ENCODE results near the gene DAGLA. TPM values are rescaled to one million over a fixed set of nuclear protein-coding genes. Genes with fewer than 3 reads are reported as not detected.

The DAGLA gene
- total RNA-seq, 2 experiments from 2014 or later = 0.05 TPM; not detected in 1

GRCh38 chr11:61686066-61686465, 5.9 kb downstream of the DAGLA start:
- ChIA-PET POLR2A (interaction anchor here (1.1 kb wide), 1 partner anchor 69 kb away, joined by 3 read pairs; no protein-coding TSS in a partner anchor), CTCF (interaction anchor here (1.1 kb wide), 1 partner anchor 44 kb away, joined by 3 read pairs; no protein-coding TSS in a partner anchor)
- ATAC-seq (no peak), DNase-seq (no peak)
- intact Hi-C loops (cut with micrococcal nuclease) = no loop called here
- no peak overlapping the region for H3K27ac Mint-ChIP-seq
- no peak for TF ChIP-seq CTCF (IDR thresholded peaks at IDR 0.05)
- no peaks in the 10 kb centered on the region for H3K9me3 Mint-ChIP-seq
- H3K4me3 Mint-ChIP-seq = no peak overlapping the region
- H3K36me3 Mint-ChIP-seq (ENCODE audit: low read depth) = no peaks in the 10 kb centered on the region
- no peaks in the 10 kb centered on the region for H3K4me1 Mint-ChIP-seq (ENCODE audit: low read depth)
- H3K27me3 Mint-ChIP-seq = peaks cover 26% of the 10 kb centered on the region

- ChIA-PET POLR2A (interaction anchor here (1.1 kb wide), 1 partner anchor 69 kb away, joined by 3 read pairs; no protein-coding TSS in a partner anchor), CTCF (no interaction called here)
- Mint-ChIP-seq H3K4me1 (ENCODE audit: low read depth) (no peaks in the 10 kb centered on the region), H3K27ac (no peak overlapping the region), H3K4me3 (no peak overlapping the region), H3K36me3 (ENCODE audit: low read depth) (no peaks in the 10 kb centered on the region), H3K27me3 (peaks cover 24% of the 10 kb centered on the region), H3K9me3 (no peaks in the 10 kb centered on the region)
- DNase-seq = no peak
- intact Hi-C loops (cut with micrococcal nuclease) = no loop called here
- ATAC-seq = no peak
- no peak for TF ChIP-seq CTCF (IDR thresholded peaks at IDR 0.05)
Measured at GRCh38 chr11:61686469-61686868, 6.3 kb downstream of the DAGLA start.

DNA sequence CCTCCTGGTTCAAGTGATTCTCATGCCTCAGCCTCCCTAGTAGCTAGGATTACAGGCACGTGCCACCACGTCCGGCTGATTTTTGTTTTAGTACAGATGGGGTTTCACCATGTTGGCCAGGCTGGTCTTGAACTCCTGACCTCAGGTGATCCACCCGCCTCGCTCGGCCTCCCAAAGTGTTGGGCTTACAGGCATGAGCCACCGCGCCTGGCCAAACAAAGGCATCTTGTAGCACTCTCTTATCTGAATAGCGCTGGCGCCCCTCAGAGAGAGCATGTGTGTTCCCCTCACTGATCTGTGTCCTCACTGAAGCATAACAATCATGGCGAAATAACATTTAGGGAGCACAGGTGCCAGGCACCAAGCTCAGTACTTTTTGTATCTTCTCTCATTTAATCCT, 7.2 kb downstream of the DAGLA start:
- H3K36me3 Mint-ChIP-seq (ENCODE audit: low read depth) = no peaks in the 10 kb centered on the region
- TF ChIP-seq CTCF (IDR thresholded peaks at IDR 0.05) = no peak
- CTCF ChIA-PET = no interaction called here
- H3K9me3 Mint-ChIP-seq = no peaks in the 10 kb centered on the region
- ATAC-seq = no peak
- DNase-seq = no peak
- H3K27ac Mint-ChIP-seq = no peak overlapping the region
- POLR2A ChIA-PET = interaction anchor here (1.1 kb wide), 1 partner anchor 68 kb away, joined by 3 read pairs; no protein-coding TSS in a partner anchor
- H3K4me3 Mint-ChIP-seq = no peak overlapping the region
- H3K4me1 Mint-ChIP-seq (ENCODE audit: low read depth) = no peaks in the 10 kb centered on the region
- intact Hi-C loops (cut with micrococcal nuclease) = no loop called here
- peaks cover 18% of the 10 kb centered on the region for H3K27me3 Mint-ChIP-seq

DNA sequence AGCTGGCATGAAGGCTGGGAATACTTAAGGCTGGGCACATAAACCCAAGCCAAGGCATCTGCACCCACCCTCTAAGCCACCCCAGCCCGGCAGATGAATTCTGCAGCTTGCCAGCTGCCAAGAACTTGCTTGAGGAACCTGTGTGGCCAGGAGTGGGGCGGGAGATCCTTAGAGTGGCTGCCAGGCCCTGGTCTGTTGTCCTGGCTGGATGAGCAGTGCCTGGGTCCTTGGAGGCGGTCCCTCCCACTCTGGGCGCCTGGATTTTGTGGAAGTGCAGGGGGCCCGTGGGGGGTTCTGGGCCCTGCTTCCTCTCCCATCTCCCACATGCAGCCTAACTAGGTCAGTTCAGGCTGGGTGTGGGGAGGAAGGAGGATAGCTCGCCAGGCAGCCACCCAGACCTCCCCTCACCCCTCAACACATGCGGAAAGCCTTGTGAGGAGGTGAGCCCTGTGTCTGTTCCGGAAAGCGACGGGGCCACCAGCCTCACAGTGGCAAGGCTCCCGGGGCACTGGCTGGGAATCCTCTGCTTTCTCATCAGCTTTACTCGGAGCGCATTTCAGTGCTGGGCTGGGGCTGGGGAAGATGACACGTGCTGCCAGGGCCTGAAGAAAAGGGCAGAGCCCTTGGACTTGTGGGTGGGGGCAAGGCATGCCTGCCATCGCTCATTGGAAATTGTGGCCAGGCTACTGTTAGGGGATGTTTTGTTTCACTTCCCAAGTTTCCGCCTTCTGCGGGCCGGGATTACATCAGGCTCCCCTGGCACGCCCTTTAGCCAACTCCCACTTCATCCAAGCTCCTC, 8.4 kb downstream of the DAGLA start:
- H3K27me3 Mint-ChIP-seq = peaks cover 18% of the 10 kb centered on the region
- intact Hi-C loops (cut with micrococcal nuclease) = no loop called here
- H3K27ac Mint-ChIP-seq = no peak overlapping the region
- ChIA-PET POLR2A (no interaction called here), CTCF (interaction anchor here (1.7 kb wide), 1 partner anchor 45 kb away, joined by 5 read pairs; no protein-coding TSS in a partner anchor)
- no peak for DNase-seq
- no peaks in the 10 kb centered on the region for H3K36me3 Mint-ChIP-seq (ENCODE audit: low read depth)
- no peak for ATAC-seq
- H3K4me3 Mint-ChIP-seq = no peak overlapping the region
- TF ChIP-seq CTCF (IDR thresholded peaks at IDR 0.05) = no peak
- no peaks in the 10 kb centered on the region for H3K4me1 Mint-ChIP-seq (ENCODE audit: low read depth)
- H3K9me3 Mint-ChIP-seq = no peaks in the 10 kb centered on the region

GRCh38 chr11:61689164-61689496, 8.9 kb downstream of the DAGLA start:
- no peak for ATAC-seq
- TF ChIP-seq CTCF (IDR thresholded peaks at IDR 0.05) = no peak
- H3K9me3 Mint-ChIP-seq = no peaks in the 10 kb centered on the region
- H3K27me3 Mint-ChIP-seq = peaks cover 18% of the 10 kb centered on the region
- H3K4me3 Mint-ChIP-seq = no peak overlapping the region
- no peaks in the 10 kb centered on the region for H3K36me3 Mint-ChIP-seq (ENCODE audit: low read depth)
- ChIA-PET POLR2A (no interaction called here), CTCF (interaction anchor here (1.7 kb wide), 1 partner anchor 44 kb away, joined by 5 read pairs; no protein-coding TSS in a partner anchor)
- no peaks in the 10 kb centered on the region for H3K4me1 Mint-ChIP-seq (ENCODE audit: low read depth)
- no peak overlapping the region for H3K27ac Mint-ChIP-seq
- intact Hi-C loops (cut with micrococcal nuclease) = no loop called here
- DNase-seq = no peak

All from activated CD8-positive, alpha-beta T cell treated with anti-CD3 and anti-CD28 coated beads for 36 hours (primary cell).